HTR-8/SVneo (cell line): ENCODE data around the gene DAPK2.

Source experiments
- DNase-seq: peaks from one replicate; pipeline ENCODE4 v3.0.0; 2011; ENCODE audit warnings: low spot score, mixed read lengths; ENCODE audit not compliant: insufficient read length
- FAIRE-seq: peaks from 2 replicates; lab custom pipeline; 2011; peaks lifted over from hg19 to GRCh38; lab: Jason Lieb, UNC

Gene DAPK2

DNA sequence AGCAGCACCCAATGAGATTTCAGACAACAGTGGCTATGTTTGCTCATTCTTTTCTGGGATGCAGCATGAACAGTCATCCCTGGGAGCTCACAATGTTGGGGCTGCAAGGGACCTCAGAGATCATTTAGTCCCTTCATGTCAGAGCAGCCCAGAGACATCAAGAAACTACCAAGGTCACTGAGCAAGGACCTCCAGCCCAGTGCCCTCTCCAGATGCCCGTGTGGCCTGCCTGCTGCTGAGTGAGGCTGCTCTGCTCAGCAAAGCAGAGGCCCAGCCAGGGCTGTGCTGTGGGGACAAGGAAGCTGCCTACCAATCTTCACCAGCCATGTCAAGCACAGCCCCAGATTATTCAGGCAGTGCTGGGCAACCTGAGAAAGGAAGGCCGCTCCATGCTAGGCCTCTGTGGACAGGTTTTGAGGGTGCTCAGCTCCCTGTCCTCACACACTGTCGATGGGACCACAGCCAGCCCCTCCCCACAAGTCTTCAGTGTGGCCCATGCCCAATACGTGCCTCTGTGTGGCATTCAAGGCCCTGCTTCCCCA lies 99.7 kb downstream of the DAPK2 start:
- FAIRE-seq: no peak
- no peak for DNase-seq

DNA sequence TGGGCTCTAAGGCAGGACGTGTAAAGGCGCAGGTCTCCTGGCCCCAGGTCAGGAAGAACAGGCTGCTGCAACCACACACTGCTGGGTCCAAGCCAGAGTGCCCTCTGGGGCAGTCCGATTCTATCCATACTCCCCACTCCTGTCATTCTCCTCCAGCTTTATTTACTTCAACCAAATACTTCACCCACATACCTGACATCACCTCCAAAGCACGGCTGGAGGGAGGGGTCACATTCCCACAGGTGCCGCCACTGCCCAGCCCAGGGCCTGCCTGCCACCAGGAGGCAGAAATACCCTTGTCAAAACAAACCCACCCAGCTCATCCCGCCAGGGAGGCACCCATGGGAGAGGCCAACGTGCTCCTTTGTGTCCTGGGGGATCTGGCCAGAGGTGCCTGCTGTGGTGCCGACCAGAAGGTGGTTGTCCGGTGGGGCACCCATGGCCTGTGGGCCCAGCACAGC lies 100.4 kb downstream of the DAPK2 start:
- DNase-seq: peak; percentile 32
- no peak for FAIRE-seq

DNA sequence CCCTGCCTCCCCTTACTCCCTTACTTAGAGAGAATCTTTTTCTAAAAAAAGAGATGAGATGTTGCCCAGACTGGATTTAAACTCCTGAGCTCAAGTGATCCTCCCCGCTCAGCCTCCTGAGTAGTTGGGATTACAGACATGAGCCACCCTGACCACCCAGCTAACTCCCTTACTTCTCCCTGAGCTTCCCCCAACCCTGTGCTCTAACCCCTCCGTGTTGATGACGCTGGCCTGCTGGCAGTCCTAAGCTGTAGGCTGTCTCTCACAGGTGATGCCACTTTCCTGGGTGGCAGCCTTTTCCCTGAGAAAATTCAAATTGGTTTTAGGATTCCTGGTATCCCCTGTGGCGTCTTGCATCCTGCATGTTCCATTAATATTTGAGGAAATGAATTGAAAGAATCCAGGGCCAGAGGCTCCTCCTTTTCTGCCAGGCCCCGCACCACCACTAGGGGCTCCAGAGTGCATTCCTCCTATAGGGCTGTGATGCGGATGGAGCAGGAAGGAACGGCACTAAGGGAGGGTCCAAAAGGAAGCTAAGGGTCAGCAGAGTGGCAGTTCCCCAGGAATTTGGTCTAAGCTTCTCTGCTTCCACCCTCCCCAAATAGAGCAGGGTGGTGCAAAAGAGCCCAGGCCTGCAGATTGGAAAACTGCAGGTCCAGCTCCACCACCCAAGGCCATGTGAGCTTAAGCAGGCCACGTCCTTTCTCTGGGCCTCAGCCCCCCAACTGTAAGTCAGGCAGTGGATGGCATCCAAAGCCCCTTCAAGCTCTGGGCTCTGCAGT lies 101.1 kb downstream of the DAPK2 start:
- DNase-seq: peak; percentile 77
- FAIRE-seq: no peak

DNA sequence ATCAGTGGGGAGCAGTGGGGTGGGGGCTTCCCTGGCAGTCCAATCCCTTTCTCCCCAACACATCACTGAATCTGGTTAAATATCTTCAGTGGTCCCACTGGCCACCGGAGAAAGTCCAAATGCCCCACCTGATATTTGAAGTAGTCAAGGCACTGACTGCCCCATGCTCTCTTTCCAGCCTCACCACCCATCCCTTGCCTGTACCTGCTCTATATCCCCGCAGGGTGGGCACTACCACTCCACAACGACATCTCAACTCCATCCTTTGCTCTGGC lies 101.7 kb downstream of the DAPK2 start:
- FAIRE-seq: no peak
- DNase-seq: no peak

DNA sequence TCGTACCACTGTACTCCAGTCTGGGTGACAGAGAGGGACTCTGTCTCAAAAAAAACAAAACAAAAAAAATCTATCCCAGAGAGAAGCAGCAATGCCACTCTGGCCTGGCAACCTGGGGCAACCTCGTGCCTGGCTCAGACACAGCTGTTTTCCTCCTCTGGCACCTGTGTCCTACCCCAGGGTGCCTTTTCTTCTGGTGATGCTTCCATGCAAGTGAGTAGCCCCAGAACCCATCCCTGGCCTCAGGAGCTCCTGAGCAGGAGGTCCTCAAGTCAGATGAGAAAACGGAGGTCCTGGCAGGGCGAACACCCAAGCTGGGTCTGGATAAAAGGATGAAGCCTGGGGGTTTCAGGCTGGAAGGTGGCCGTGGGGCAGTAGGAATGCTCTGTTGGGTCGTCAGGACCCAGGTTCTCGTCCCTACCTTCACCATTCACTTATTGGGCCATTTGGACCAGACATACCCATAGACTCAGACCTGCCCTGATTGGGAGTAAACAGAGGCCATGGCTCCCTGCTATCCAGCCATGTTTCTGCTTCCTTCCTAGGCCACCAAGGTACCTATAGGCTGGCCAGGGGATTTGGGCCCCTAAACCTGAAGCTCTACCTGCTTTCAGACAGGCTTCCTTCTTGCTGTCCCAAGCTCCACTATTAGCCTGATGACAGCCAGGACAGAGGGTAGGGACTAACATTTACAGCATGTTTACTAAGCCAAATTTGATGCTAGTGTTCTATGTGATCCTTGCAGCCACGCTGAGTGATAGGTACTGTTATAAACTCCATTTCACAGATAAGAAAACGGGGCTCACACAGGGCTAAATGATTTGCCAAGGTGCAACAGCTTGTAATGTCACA lies 102.2 kb downstream of the DAPK2 start:
- DNase-seq (no peak), FAIRE-seq (no peak)

DNA sequence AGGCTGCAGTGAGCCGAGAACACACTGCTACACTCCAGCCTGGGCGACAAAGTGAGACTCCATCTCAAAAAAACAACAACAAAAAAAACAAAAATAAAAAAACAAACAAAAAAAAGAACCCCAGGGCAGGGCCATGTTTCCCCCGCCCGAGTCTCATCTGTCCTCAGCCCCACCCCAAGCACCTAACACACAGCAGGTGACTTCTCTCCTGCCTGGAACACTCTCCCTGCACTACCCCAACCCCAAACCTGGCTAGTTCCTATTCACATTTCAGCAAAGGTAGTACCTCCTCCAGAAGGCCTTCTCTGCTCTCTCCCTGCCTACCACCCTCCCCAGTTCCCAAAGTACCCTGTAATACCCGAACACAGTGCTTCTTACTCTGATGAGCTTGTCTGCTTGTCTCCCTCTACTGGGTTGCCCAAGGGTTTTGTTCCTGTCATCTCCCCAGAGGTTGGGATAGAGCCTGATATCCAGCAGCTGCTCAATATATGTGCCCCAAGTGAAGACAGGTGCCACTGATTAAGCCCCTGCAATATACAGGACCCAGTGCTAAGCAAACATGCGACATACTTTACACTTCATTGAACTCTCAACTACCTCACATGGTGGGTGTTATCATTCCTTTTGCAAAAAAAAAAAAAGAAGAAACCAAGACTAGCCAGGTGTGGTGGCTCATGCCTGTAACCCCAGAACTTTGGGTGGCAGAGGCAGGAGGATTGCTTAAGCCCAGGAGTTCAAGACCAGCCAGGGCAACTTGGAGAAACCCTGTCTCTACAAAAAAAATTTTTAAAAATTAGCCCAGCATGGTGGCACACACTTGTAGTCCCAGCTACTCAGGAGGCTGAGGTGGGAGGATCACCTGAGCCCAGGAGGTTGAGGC lies 103.6 kb downstream of the DAPK2 start:
- no peak for DNase-seq
- FAIRE-seq: no peak

DNA sequence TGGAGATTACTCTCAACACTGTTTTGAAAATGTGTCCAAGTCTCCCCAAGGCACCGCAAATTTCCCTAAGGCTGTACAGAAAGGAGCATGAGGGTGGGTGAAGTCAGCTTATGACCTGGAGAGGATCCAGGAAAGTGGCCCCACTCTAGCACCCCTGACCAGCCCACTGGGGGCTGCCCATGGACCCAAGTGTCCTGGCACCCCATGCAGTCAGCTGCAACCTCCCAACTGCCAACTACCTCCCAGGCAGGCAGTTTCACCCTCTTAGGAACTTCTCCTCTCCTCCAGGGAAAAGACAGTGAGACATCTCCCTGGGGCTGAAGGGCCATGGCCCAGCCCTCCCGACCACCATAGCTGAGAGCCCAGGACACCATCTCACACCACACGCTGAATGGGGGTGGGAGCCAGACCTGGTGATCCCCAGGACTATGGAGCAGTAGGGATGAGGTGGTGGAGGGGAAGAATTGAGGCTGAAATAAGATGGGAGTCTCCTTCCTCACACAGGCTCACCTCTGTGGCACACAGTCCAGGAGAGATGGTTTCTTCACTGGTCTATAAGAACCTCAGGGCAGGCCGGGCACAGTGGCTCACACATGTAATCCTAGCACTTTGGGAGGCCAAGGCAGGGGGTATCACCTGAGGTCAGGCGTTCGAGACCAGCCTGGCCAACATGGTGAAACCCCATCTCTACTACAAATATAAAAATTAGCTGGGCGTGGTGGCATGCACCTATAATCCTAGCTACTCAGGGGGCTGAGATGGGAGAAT lies 104.4 kb downstream of the DAPK2 start:
- DNase-seq: no peak
- no peak for FAIRE-seq

DNA sequence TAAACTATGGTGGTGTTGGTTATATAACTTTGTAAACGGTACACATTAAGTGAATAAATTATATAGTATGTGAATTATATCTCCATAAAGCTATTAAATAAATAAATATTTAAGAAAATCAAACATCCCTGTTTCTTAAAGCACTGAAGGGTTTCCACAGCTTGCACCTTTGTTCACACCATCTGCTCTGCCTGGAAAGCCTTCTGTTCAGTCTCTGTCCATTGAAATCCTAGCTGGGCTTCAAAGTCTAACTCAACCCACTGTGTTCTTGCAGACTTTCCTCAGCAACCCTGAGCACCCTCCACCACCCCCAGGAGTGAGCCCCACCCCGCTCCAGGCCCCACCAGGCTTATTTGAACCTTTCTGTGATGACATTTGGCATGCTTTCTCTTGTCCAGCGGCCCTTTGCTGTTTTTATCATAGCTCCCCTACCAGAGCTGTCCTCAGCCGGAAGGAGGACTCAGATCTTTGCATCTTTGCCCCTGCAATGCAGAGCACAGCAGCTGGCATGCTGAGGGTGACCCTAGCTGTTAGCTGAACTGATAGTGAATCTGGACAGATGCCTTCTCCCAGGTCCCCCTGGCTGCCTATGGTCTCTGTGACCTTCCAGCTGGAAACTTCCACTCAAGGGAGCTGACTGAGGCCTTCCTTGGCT lies 105.2 kb downstream of the DAPK2 start:
- no peak for DNase-seq
- no peak for FAIRE-seq

DNA sequence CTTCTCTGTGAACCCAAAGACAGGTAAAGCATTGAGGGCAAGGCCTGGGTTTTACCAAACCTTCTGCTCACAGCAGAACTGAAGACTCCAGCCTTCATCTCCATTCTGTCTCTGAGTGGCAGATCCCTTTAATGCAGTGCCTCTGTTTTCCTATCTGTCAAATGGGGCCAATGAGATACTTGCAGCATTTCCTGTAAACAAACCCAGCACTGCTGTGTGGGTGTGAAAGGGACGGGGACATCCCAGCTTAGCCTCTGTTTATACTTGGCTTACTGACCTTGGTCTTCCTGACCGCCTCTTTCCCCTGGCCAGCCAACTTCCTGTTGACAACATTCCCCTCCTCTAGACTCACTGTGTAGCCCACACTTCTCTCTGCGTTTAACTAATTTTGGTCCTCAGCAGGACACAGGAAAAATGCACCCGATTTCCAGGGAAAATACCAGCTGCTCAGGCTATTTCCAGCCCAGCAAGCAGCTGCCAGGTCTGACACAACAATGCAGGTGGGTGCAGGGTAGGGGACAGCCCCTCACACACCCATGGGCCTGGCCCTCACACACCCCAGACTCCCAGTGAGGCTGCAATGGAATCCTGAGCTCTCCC lies 106.7 kb downstream of the DAPK2 start:
- no peak for DNase-seq
- peak; percentile 63 for FAIRE-seq

DNA sequence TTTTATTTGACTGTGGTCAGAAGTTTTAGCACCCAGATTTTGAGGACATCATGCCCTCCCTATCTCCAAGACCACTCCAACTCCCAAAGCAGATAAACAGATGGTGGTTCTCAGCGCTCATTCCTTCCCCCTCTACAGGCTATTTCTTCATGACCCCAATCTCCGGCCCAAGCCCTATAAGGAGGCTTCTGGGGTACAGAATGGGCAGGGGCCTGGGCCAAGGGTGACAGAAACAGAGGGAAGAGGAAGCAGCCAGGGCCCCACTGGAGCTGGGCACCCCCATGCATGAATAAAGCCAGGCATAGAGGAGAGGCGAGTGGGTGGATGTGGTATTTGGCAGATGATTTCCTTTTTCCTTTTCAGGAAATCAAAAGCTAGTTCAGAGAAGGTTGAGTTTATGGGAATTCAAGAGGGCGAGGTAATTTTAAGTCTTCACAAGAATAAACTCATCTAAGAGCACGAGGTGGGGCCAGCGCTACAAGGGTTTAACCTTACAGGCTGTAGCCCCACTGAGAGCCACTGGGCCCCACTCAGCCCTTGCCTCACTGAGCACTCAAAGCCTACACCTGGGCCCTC lies 107.7 kb downstream of the DAPK2 start:
- no peak for DNase-seq
- no peak for FAIRE-seq

DNA sequence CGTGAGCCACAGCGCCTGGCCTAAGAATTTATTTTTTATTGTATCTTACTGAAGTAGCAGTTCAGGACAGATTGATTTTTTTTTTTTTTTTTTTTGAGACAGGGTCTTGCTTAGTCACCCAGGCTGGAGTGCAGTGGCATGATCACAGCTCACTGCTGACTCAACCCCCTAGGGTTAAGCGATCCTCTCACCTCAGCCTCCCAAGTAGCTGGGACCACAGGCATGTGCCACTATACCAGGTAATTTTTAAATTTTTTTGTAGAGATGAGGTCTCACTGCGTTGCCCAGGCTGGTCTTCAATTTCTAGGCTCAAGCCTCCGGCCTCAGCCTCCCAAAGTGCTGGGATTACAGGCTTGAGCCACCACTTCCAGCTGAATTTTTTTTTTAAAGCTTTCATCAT lies 112.8 kb downstream of the DAPK2 start:
- FAIRE-seq (no peak), DNase-seq (no peak)

DNA sequence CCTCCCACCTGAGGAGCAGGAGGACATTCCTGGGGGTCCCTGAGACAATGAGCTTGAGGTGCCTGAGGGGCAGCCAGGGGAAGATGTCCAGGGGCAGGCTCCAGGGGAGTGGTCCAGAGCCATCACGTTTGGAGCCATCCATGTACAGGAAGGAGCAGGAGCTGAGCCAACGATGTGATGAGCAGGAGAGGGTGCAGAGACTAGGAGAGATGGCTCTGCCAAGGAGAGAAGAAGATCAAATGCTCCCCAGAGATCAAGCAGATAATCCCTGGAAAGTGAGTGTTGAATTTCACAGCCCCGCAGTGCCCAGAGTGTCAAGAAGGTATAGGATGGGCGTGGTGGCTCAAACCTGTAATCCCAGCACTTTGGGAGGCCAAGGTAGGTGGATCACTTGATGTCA lies 114.7 kb downstream of the DAPK2 start:
- DNase-seq (no peak), FAIRE-seq (no peak)

DNA sequence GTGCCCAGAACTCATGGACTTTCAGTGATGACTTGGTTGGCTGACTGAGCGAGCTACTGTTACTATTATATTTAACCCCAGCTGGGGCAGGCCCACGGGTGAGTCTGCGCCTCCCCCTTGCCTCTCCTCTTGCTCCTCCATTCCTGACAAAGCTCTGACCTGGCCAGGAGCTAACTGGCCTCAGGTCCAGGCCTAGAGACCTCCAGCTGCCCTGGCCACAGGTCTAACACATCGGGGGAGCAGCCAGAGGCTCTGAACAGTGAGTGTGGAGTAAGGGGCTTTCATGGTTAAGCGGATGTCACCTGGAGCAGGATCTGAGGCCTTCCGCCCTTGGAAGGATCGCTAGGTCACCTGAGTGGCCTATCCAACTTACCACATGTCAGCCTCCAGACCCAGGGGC lies 116.3 kb downstream of the DAPK2 start:
- DNase-seq: no peak
- no peak for FAIRE-seq

DNA sequence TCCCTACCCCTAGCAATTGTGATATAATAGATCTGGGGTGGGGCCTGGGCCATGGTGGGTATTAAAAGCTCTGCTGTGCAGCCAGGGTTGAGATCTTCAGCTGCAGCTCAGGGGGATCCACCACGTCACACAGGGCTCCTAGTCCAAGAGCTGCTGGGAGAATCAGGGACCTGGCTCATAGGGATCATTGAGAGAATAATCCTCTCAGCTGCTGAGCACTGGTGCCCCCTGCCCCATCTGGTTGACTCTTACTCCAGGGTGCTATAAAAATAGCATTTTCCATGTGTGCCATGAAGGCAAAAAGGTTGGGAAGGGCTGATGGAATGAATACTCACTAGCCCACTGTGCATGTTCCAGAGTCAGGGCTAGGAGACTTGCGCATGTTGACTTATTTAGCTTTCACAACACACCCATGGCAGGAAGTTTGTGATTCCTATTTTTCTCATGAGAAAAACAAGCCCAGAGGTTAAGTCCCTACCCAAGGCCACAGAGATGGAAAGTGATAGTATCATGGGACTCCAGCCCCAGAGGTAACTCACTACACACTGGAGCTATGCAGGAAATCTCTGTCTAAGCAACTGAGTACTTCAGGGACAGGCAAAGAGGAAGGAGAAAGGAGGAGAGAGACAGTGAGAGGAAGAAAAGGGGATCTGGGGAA lies 118.0 kb downstream of the DAPK2 start:
- FAIRE-seq (no peak), DNase-seq (no peak)

DNA sequence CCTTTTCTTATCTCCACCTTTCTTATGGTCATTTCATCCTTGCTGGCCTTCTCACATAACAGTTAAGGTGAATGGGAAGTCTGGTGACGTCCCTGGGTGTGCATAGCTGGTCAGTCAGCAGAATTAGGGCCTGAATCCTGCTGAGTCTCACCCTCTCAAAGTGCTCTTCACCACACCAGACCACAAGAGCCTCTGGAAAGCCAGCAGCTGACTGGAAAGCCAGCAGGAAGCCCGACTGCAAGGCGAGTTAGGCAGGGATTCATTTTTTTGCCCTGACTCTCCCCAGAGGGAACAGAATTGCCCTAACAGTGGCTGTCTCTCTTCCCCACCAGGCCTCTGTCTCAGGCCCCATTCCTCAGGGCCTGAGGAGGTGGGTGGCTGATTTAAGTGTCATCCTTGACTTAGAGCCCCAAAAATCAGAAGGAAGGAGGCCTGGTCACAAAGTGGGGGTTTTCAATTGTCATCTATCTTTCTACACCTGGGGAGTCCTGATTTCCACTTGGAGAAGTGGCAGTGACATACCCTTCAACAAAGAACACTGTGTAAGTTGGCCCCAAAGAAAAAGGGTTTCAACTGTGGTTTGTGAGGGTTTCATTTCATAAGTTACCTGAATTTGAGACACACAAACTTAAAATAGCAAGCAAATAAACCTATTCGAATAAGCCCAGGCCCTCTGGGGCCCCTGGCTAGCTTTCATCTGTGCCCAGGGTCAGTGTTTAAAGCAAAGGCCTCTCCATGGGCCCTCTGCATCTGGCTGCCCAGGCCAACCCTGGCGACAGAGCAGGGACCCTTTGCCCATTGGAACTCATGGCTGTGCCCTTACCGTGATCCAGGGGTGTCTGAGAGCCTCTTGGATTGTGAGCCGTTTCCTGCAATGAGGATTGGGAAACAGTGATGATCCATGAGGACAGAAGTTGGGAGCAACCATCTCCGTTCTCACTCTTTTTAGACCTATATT lies 122.0 kb downstream of the DAPK2 start:
- FAIRE-seq (no peak), DNase-seq (no peak)

DNA sequence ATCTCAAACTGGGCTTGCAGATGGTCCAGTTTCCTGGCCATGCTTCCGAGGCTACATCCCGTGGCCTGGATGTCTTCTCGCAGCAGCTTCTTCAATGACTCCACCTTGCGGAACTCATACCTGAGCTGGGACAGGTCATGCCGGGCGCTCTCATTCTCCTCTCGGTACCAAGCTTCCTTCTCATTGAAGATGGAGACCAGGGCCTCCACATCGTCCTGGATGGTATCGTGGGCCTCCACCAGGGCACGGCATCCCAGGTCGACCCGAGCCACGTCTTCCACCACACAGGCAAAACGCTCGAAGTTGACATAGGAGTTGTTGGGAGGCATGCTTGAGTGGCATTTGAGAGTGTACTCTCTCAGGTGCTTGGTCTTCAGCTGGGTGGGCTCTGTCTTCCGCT lies 123.4 kb downstream of the DAPK2 start:
- DNase-seq: no peak
- no peak for FAIRE-seq
